GM20000 (cell line): Measurements from ENCODE around the gene TEAD3.

ENCODE experiments used
- DNase-seq: peaks from one replicate; pipeline ENCODE4 v3.0.0; 2012; ENCODE audit warnings: low spot score
- CTCF ChIP-seq: IDR thresholded peaks from 2 replicates; pipeline ENCODE4 v1.5.1; 2012; ENCODE audit warnings: mild to moderate bottlenecking, control low read depth; ENCODE audit errors: extremely low read depth, missing control alignments

The TEAD3 gene

GRCh38 chr6:35511562-35511941 lies 14.7 kb upstream of the TEAD3 start:
- TF ChIP-seq CTCF = no peak

GRCh38 chr6:35510916-35511561 lies 14.2 kb upstream of the TEAD3 start:
- no peak for TF ChIP-seq CTCF
- DNase-seq = peak; percentile 30

More at GRCh38 chr6:35511562-35511941, 14.7 kb upstream of the TEAD3 start:
- peak; percentile 15 for DNase-seq

- no peak for TF ChIP-seq CTCF
- DNase-seq = peak; percentile 19
These were observed 11.7 kb upstream of the TEAD3 start for GRCh38 chr6:35508542-35508941.

GRCh38 chr6:35508027-35508426 lies 11.1 kb upstream of the TEAD3 start:
- no peak for TF ChIP-seq CTCF
- no peak for DNase-seq

GRCh38 chr6:35507221-35507620 lies 10.3 kb upstream of the TEAD3 start:
- no peak for TF ChIP-seq CTCF
- DNase-seq = no peak

GRCh38 chr6:35506536-35506935 lies 9.7 kb upstream of the TEAD3 start:
- TF ChIP-seq CTCF = no peak

GRCh38 chr6:35505999-35506412 lies 9.1 kb upstream of the TEAD3 start:
- no peak for TF ChIP-seq CTCF
- DNase-seq = no peak

More at GRCh38 chr6:35506536-35506935, 9.7 kb upstream of the TEAD3 start:
- no peak for DNase-seq
